HL-60/S4 treated with retinoic acid at 250 ng/mL for 4 days and 3 days (cell line): Measurements from ENCODE around the gene WNT4.

Source experiments
- in situ Hi-C: fragments of 300-500 bp; cut with MboI; formaldehyde crosslinking; loops from 2 replicates; pipeline ENCODE4 v1.7.0; 2022; ENCODE audit warnings: low sequenced_read_pairs

The WNT4 gene

DNA sequence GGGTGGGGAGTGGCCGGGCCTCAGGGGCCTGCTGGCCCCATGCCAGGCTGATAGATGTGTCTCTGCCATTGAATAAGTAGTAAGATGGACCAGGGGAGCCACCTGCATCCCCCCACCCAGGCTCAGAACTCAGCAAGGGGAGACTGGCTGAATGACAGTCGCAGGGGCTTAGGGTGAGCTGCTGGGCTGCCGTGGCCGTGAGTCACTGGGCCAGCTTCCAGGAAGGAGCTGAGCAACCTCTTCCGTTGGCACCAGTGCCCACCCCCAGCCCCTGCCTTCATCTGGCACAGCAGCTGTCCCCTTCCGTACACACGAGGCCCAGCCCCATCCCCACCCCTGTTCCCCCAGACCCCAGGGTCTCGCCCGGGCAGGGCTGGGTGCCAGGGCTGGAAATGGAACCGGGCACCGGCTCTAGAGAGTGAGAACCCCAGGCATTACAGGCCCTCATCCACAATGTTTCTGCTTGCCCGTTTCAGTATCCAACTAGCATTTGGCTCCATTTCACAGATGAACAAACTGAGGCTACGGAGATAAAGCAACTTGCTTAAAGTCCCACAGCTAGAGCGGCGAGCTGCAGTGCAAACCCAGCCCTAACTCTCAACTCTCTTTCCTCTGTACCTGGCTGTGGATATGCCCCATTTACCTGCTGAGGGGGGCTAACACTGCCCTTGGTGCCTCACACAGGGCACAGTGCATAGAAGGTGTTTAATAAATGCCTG, 10.2 kb downstream of the WNT4 start:
- in situ Hi-C loops: loop anchor here (10.0 kb wide), 1 partner anchor 282 kb away; no protein-coding TSS in a partner anchor

GRCh38 chr1:22131875-22132486, 10.9 kb downstream of the WNT4 start:
- in situ Hi-C loops: loop anchor here (10.0 kb wide), 1 partner anchor 283 kb away; no protein-coding TSS in a partner anchor

GRCh38 chr1:22131062-22131461, 11.8 kb downstream of the WNT4 start:
- in situ Hi-C loops: loop anchor here (10.0 kb wide), 1 partner anchor 284 kb away; no protein-coding TSS in a partner anchor

GRCh38 chr1:22129501-22130117, 13.3 kb downstream of the WNT4 start:
- in situ Hi-C loops: loop anchor here (10.0 kb wide), 1 partner anchor 285 kb away; no protein-coding TSS in a partner anchor

- in situ Hi-C loops: no loop called here
Observed at GRCh38 chr1:22128392-22128791, 14.5 kb downstream of the WNT4 start.

- in situ Hi-C loops: no loop called here
Observed at GRCh38 chr1:22127731-22128130, 15.2 kb downstream of the WNT4 start.

GRCh38 chr1:22127248-22127647, 15.6 kb downstream of the WNT4 start:
- in situ Hi-C loops: no loop called here

DNA sequence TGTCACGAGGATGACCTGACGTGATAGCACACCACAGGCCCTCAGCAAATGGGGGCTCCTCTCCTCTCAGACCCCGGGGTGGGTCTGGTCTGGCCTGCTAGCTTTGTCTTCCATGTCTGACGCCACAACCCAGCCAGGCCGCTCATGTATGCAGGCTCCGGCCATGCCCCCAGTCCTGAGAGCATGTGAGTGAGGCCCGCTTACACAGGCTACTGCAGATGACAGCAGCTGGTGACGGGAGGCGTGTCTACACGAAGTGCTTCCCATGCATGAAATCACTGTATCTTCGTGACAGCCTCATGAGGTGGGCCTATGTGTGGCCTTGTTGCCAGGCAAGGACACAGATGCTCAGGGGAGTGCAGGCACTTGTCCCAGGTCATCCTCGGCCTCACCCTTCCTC, 16.4 kb downstream of the WNT4 start:
- in situ Hi-C loops: no loop called here

DNA sequence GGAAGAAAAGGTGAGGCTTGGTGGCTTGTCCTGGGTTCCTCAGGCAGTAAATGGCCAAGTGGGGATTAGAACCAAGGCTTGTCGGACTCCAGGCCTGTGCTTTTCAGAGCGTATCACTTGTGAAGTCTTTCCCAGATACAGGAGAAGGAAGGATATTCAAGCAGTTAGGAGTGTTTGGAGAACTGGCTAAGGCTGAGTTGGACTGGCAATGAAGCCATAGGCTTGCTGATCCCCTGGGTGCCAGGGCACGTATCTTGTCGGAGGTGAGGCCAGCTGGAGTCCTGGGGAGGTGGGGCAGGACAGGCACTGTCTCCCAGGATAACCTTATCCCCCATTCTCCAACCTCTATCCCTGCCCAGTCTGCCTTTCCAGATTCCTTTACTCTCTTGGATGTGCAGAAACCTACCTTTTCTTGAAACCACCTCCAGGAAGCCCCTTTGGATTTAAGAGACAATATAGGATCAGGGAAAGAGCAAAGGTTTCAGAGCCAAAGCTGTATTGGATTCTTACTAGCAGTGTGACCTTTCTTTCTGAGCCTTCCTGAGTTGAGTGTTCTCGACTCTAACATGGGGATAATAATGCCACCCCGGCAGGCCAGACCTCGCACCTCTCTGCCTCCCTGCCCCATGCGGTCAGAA, 18.2 kb downstream of the WNT4 start:
- in situ Hi-C loops: loop anchor here (25.0 kb wide), 1 partner anchor 513 kb away; the partner anchor contains the start of genes C1QA and C1QC

DNA sequence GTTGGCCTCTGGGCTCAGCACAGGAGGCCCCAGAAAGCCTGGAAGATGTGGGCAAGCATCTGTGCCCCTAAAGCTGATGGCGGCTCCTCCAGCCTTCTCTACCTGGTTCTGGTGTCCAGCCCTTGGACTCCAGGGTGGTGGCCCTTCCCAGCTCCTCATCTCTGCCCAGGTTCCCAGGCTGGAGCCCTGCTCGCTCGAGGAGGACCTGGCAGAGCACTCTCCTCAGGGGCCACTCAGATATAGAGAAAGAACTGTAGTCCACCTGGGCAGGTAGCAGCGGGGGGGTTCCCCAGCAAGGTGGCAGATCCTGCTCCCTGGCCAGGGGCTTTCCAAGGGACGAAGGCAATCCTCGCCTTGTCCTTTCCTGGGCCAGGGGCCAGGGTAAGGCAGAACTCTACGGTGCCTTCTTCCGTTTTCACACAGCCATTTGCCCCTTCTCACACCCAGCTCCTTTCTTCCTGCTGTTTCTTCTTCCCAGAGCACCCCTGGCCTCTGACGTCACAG, 18.9 kb downstream of the WNT4 start:
- in situ Hi-C loops: loop anchor here (25.0 kb wide), 1 partner anchor 513 kb away; the partner anchor contains the start of genes C1QA and C1QC

- in situ Hi-C loops: loop anchor here (25.0 kb wide), 1 partner anchor 514 kb away; the partner anchor contains the start of genes C1QA and C1QC
Observed at GRCh38 chr1:22123071-22123390, 19.9 kb downstream of the WNT4 start.

GRCh38 chr1:22122273-22123070, 20.4 kb downstream of the WNT4 start:
- in situ Hi-C loops: loop anchor here (25.0 kb wide), 1 partner anchor 515 kb away; the partner anchor contains the start of genes C1QA and C1QC

DNA sequence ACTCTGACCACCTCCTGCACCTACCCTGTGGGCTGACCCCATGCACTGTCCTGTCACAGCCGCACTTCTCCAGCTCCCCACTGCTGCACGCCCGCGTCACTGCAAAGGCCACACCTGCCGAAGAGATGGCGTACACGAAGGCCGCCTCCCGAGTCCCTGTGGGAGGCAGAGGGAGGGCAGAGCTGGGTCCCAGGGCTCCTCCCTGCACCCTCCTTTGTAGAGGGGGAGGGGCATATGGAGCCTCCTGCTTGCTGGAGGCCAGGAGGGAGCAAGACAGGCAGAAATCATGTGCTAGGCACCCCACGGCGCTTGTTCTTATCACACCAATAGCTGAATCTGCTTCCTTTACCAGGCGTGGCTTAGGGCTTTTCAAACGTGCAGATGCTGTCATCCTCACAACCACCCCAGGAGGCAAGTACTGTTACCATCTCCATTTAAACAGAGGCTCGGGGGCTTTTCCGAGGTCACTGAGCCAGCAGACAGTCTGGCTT, 21.4 kb downstream of the WNT4 start:
- in situ Hi-C loops: loop anchor here (25.0 kb wide), 1 partner anchor 516 kb away; the partner anchor contains the start of genes C1QA and C1QC

GRCh38 chr1:22120469-22120790, 22.5 kb downstream of the WNT4 start:
- in situ Hi-C loops: loop anchor here (25.0 kb wide), 1 partner anchor 517 kb away; the partner anchor contains the start of genes C1QA and C1QC

DNA sequence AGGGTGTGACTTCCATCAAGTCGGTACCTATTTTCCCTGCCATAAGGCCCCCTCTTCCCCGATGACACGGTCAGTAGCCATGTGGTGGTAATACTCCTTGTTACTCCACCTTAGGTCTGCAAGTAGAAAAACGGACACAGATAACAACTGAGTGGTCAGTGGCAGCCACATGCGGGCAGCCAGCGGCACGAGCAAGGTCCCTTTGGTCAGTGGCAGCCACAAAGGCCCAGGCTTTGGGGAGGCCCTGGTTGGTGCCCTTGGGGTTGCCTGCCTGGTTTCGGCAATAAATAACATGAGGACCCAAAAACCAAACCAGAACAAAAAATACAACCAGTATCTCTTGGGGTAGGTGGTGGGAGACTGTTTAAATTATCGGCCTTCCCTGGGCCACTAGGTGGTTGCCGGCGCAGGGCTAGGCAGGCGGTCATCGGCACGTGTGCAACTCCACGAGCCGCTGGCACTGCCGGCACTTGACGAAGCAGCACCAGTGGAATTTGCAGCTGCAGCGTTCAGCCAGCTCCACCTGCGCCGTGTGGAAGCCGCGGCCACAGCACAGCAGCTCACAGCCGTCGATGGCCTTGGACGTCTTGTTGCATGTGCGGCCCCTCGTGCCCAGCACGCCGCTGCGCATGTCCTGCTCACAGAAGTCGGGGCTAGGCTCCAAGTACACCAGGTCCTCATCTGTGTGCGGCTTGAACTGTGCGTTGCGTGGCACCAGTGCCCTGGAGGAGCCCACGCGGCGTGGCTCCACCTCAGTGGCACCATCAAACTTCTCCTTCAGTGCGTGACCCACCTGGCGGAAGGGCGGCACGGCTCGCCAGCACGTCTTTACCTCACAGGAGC, 23.1 kb downstream of the WNT4 start:
- in situ Hi-C loops: loop anchor here (25.0 kb wide), 1 partner anchor 517 kb away; the partner anchor contains the start of genes C1QA and C1QC

GRCh38 chr1:22118291-22118992, 24.5 kb downstream of the WNT4 start:
- in situ Hi-C loops: loop anchor here (25.0 kb wide), 1 partner anchor 519 kb away; the partner anchor contains the start of genes C1QA and C1QC

- in situ Hi-C loops: loop anchor here (25.0 kb wide), 1 partner anchor 519 kb away; the partner anchor contains the start of genes C1QA and C1QC
Observed at GRCh38 chr1:22117851-22118250, 25.0 kb downstream of the WNT4 start.

DNA sequence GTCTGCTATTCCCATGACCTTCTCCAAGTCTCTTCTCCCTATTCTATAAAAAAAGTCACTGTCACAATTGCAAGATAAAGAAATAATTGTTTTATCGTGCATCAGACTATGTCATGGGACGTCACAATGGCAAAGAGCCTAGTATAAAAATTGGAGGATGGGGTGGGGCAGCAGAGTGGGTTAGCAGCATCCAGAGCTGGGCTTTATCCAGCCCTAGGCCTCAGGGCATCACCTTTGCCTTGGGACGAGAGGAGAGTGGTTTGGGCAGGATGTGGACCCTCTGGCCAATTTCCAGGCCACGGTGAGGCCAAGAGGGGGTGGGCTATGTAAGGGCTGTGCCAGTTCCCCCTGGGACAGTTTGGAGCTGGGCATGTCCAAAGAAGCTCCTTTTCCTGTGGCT, 25.7 kb downstream of the WNT4 start:
- in situ Hi-C loops: loop anchor here (25.0 kb wide), 1 partner anchor 520 kb away; the partner anchor contains the start of genes C1QA and C1QC
